Ishikawa (cell line): ENCODE results near the gene PPP1R16B.
A peak's percentile ranks its signal among the peaks of the same experiment; 100 is the strongest.

ENCODE experiments used
- CEBPB ChIP-seq: IDR thresholded peaks from 2 replicates; pipeline ENCODE4 v1.6.1; 2012
- CREB1 ChIP-seq: IDR thresholded peaks from 2 replicates; pipeline ENCODE4 v1.6.1; 2012; ENCODE audit warnings: low read depth
- EGR1 ChIP-seq: IDR thresholded peaks from 2 replicates; pipeline ENCODE4 v1.6.1; 2012
- EP300 ChIP-seq: IDR thresholded peaks from 2 replicates; pipeline ENCODE4 v1.6.1; 2012; ENCODE audit warnings: borderline replicate concordance
- FOXM1 ChIP-seq: IDR thresholded peaks from 2 replicates; pipeline ENCODE4 v1.6.1; 2012; ENCODE audit warnings: low read depth, borderline replicate concordance
- MAX ChIP-seq: IDR thresholded peaks from 2 replicates; pipeline ENCODE4 v1.6.1; 2012
- NFIC ChIP-seq: IDR thresholded peaks from 2 replicates; pipeline ENCODE4 v1.6.1; 2012
- RAD21 ChIP-seq: IDR thresholded peaks from 2 replicates; pipeline ENCODE4 v1.6.1; 2012; ENCODE audit warnings: low read depth
- REST ChIP-seq: IDR thresholded peaks from 2 replicates; pipeline ENCODE4 v1.6.1; 2012; ENCODE audit warnings: low read depth, mild to moderate bottlenecking
- TAF1 ChIP-seq: IDR thresholded peaks from 2 replicates; pipeline ENCODE4 v1.6.1; 2012; ENCODE audit warnings: low read depth, mild to moderate bottlenecking
- TEAD4 ChIP-seq: IDR thresholded peaks from 2 replicates; pipeline ENCODE4 v1.6.1; 2012
- USF1 ChIP-seq: IDR thresholded peaks from 2 replicates; pipeline ENCODE4 v1.6.1; 2012
- ZBTB7A ChIP-seq: IDR thresholded peaks from 2 replicates; pipeline ENCODE4 v1.6.1; 2012; ENCODE audit warnings: low read depth

The PPP1R16B gene

GRCh38 chr20:38873050-38873581, 67.6 kb downstream of the PPP1R16B start:
- TF ChIP-seq CEBPB (no peak), EGR1 (no peak), NFIC (no peak), TAF1 (no peak), REST (no peak), FOXM1 (no peak), USF1 (no peak)

- no peak for TF ChIP-seq EP300
- no peak for TF ChIP-seq CREB1
- TF ChIP-seq MAX = no peak
- TF ChIP-seq USF1 = no peak
Measured at GRCh38 chr20:38874460-38875174, 69.1 kb downstream of the PPP1R16B start.

- TF ChIP-seq ZBTB7A (no peak), TEAD4 (no peak), NFIC (no peak), REST (no peak), TAF1 (no peak), EP300 (no peak), USF1 (no peak)
Measured at GRCh38 chr20:38875175-38875993, 69.9 kb downstream of the PPP1R16B start.

- no peak for TF ChIP-seq NFIC
- no peak for TF ChIP-seq EGR1
- TF ChIP-seq CEBPB = no peak
- TF ChIP-seq RAD21 = no peak
- TF ChIP-seq TEAD4 = no peak
- no peak for TF ChIP-seq FOXM1
- TF ChIP-seq CREB1 = no peak
- no peak for TF ChIP-seq REST
- no peak for TF ChIP-seq USF1
Measured at GRCh38 chr20:38877483-38877882, 72.0 kb downstream of the PPP1R16B start.

GRCh38 chr20:38878866-38879265, 73.4 kb downstream of the PPP1R16B start:
- TF ChIP-seq MAX (no peak), REST (peak; percentile 92)
